ENCODE data around the gene NKPD1. TPM values are rescaled to one million over a fixed set of nuclear protein-coding genes. Genes with fewer than 3 reads are reported as not detected.

NKPD1 gene
- total RNA-seq, 1 experiment from 2014 or later = not detected

DNA sequence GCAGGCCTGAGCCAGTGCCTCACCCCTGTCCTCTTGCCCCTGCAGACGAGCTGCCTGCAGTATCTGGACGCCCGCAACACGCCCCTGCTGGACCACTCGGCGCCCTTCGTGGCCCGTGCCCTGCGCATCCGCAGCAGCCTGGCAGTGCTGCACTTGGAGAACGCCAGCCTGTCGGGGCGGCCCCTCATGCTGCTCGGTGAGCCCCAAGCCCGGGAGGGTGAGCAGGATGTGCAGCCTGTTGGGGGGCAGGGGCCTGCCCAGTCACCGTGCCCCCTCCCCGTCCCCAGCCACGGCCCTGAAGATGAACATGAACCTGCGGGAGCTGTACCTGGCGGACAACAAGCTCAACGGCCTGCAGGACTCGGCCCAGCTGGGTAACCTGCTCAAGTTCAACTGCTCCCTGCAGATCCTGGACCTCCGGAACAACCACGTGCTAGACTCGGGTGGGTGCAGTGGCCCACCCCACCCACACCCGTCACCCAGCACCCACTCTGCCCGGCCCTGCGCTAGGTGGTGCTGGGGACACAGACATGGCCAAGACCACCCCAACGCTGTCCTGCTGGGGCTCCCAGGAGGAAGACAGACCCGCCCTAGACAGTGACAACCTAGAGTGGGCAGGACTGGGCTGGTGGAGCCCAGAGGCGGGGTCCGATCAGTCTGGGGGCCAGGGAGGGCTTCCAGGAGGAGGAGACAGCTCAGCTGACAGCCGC lies 18.6 kb downstream of the NKPD1 start:
- H3K36me3 ChIP-seq = no peaks in the 10 kb centered on the region
- H3K4me3 ChIP-seq = no peak overlapping the region
- DNase-seq = no peak
- H3K27ac ChIP-seq = no peak overlapping the region
- no peaks in the 10 kb centered on the region for H3K27me3 ChIP-seq
- H3K4me1 ChIP-seq = peaks cover 8% of the 10 kb centered on the region
- no peaks in the 10 kb centered on the region for H3K9me3 ChIP-seq (replicated peaks)

DNA sequence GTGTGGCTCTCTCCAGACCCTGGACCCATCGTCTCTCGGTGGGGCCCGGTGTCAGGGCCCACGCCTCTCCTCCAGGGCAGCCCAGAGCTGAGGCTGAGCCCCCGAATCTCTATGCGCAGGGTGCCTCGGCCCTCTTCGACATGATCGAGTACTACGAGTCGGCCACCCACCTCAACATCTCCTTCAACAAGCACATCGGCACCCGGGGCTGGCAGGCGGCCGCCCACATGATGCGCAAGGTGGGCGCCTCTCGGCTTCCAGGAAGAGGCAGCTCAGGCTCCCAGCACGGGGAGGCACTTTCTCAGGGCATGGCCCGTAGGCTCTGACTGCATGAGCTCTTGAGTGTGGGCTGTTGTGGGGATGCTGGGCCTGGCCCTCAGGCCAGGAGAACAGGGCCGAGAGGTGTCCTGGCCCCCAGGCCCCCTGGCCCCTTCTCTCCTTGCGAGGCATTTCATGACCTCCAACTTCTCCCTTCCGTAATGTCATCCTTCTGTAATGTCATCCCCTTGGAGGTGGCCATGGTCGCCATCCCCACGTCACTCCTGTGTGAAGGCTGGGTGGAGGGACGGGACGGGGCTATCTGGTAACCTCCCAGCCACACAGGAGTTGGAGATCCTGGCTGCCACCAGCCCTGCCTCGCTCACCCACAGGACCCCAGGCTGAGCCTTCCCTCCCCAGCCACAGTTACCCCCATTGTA lies 19.4 kb downstream of the NKPD1 start:
- Histone ChIP-seq H3K36me3 (no peaks in the 10 kb centered on the region), H3K27ac (no peak overlapping the region), H3K9me3 (replicated peaks) (no peaks in the 10 kb centered on the region), H3K4me3 (no peak overlapping the region), H3K27me3 (no peaks in the 10 kb centered on the region), H3K4me1 (peaks cover 14% of the 10 kb centered on the region)
- DNase-seq = no peak

DNA sequence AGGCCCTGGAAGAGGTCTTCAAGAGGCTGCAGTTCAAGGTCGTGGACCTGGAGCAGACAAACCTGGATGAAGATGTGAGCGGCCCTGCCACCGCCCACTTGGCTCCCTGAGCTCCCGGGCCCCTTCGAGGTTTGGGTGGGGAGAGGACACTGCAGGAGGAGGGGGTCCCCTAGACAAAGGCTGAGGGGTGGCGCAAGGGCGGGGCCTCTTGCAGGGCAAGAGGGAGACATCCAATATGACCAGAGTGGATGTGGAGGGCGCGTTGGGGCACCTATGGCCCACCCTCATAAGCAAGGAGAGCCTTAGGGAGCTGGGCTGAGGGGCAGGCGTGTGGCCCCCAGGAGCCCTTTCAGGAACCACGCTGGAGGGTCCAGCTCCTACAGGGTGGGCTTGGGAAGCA lies 20.2 kb downstream of the NKPD1 start:
- no peak for DNase-seq
- no peak overlapping the region for H3K4me3 ChIP-seq
- no peaks in the 10 kb centered on the region for H3K27me3 ChIP-seq
- H3K27ac ChIP-seq = no peak overlapping the region
- peaks cover 20% of the 10 kb centered on the region for H3K4me1 ChIP-seq
- H3K9me3 ChIP-seq (replicated peaks) = no peaks in the 10 kb centered on the region
- no peaks in the 10 kb centered on the region for H3K36me3 ChIP-seq

DNA sequence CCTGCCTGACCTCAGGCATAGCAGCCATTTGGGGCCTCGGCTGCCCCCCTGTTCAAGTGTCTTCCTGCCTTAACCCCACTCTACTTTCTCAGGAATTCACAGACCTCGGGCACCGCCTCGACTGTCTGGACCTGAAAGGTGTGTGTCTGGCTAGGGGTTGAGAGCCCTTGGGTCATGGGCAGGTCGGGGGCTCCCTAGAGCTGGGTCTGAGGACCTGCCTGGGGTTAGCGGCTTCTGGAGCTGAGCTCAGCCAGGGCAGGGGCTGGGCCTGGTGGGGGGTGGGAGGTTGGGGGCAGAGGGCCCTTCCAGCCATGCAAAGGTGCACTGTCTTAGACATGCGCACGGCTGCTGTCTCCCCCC lies 20.7 kb downstream of the NKPD1 start:
- Histone ChIP-seq H3K4me3 (no peak overlapping the region), H3K36me3 (no peaks in the 10 kb centered on the region), H3K4me1 (peaks cover 20% of the 10 kb centered on the region), H3K27me3 (no peaks in the 10 kb centered on the region), H3K9me3 (replicated peaks) (no peaks in the 10 kb centered on the region), H3K27ac (no peak overlapping the region)
- DNase-seq = no peak

DNA sequence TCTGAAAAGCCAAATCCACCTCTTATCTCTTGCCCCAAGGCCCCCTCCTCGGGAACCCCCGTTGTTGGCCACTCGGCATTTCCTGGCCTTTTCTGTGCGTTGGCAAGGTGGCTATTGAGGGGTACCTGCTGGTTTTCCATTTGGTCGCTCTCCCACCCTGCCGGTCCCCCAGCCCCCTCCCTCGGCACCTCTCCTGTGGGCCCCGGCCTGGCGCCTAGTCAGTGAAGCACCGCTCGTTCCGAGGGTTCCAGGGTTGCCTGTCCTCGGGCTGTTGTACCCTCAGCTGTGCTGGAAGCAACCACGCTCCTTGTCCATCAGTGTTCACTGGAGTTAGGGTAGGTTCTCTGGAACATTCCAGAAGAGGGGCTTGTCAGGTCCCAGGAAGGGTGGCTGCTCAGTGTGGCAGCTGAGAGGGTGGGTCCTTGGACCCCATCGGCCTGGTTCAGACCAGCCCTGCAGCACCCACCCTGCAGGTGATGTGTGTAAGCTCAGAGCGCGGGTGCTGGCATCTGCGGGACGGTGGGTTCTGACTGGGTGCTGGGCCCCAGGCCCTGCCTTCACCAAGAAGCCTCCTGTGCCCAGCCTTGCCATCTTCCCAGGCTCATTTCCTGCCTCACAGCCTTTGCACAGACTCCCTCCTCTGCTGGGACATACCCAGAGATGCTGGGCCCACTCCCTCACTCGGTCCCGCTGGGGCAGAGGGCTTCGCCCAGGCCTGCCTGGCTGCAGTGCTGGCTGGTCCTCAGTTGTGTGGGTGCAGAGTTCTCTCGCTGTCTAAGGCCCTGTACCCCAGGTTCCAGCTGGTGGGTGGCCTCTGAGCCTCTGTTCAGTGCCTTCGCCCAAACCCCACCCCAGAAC lies 21.3 kb downstream of the NKPD1 start:
- Histone ChIP-seq H3K4me1 (peaks cover 20% of the 10 kb centered on the region), H3K4me3 (no peak overlapping the region), H3K27me3 (no peaks in the 10 kb centered on the region), H3K9me3 (replicated peaks) (no peaks in the 10 kb centered on the region), H3K27ac (no peak overlapping the region), H3K36me3 (no peaks in the 10 kb centered on the region)
- DNase-seq = no peak

DNA sequence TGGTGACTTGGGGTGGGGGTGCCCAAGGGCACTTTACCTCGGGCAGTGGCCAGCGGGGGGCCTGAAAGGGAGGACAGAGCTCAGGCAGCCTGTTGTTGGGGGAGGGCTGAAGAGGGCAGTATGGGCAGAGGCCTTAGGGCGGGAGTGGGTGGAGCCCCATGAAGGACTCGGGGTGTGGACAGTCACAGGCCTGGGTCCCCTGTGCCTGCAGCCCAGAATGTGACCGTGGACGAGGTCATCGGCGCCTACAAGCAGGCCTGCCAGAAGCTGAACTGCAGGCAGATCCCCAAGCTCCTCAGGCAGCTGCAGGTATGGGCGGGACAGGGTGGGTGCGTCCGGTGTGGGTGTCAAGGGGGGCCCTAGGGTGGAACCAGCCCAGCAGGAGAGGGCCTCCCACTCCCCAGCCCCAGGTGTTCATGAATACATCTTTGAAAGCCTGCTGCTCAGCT lies 22.5 kb downstream of the NKPD1 start:
- DNase-seq = no peak
- no peaks in the 10 kb centered on the region for H3K27me3 ChIP-seq
- no peaks in the 10 kb centered on the region for H3K9me3 ChIP-seq (replicated peaks)
- no peak overlapping the region for H3K4me3 ChIP-seq
- H3K36me3 ChIP-seq = no peaks in the 10 kb centered on the region
- peak overlapping the region; percentile 56 for H3K27ac ChIP-seq
- peaks cover 20% of the 10 kb centered on the region for H3K4me1 ChIP-seq

DNA sequence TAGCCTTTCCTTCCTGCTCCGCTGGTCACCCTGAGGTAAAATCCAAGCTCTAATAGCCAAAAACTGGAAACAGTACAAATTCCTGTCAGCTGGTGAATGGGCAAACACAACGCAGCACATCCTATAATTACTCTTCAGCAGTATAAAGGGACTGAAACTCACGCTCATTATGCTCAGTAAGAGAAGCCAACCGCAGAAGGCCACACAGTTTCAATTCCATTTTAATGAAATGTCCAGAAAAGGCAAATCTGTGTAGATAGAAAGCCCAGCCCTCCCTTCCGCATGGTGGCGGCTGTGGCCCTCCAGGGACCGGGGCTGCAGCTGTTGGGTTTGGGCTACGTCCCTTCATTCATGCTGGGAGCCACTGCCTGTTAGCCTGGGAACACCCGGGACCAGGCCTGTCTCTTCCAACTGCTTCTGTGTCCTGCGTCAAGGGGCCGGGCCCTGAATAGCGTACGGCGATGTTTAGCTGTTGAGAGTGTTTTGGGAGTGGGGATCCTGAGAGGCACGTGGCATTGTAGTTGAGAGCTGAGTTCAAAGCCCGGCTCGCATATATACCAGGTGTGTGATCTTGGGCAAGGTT lies 23.5 kb downstream of the NKPD1 start:
- Histone ChIP-seq H3K9me3 (replicated peaks) (no peaks in the 10 kb centered on the region), H3K36me3 (no peaks in the 10 kb centered on the region), H3K27ac (peak overlapping the region; percentile 56), H3K27me3 (no peaks in the 10 kb centered on the region), H3K4me1 (peaks cover 20% of the 10 kb centered on the region), H3K4me3 (peak overlapping the region; percentile 4)
- peak; percentile 91 to 94 for DNase-seq

DNA sequence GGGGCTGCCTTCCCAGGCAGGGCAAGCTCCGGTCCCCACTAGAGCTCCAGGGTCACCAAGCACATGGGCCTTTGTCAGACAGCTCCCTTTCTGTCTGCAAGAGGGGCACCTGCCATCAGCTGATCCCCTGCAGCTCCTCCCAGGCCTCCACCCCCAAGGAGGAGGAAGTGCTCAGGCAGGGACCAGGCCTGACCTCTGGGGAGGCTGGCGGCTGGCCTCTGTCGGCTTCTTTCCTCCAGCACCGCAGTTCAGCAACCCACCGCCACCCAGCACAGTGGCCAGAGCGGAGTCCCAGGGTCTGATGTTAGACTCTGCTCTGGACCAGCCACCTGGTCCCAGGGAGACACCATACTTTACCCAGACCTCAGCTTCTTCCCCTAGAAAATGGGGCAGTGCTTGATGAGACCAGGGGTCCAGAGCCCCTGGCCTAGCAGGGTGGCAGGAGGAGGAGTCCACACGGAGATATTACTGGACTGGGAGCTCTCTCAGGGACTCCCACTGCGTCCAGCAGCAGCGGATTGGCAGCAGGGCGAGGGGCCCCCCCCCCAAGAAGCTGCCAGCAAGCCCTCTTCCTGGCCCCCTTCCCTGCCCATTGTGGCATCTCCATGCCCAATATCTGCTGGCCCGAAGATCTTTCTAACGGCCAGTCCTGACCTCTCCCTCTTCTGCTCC lies 24.1 kb downstream of the NKPD1 start:
- DNase-seq = peak; percentile 45 to 52
- H3K36me3 ChIP-seq = no peaks in the 10 kb centered on the region
- peak overlapping the region; percentile 4 for H3K4me3 ChIP-seq
- no peaks in the 10 kb centered on the region for H3K9me3 ChIP-seq (replicated peaks)
- peak overlapping the region; percentile 56 for H3K27ac ChIP-seq
- peaks cover 20% of the 10 kb centered on the region for H3K4me1 ChIP-seq
- no peaks in the 10 kb centered on the region for H3K27me3 ChIP-seq

DNA sequence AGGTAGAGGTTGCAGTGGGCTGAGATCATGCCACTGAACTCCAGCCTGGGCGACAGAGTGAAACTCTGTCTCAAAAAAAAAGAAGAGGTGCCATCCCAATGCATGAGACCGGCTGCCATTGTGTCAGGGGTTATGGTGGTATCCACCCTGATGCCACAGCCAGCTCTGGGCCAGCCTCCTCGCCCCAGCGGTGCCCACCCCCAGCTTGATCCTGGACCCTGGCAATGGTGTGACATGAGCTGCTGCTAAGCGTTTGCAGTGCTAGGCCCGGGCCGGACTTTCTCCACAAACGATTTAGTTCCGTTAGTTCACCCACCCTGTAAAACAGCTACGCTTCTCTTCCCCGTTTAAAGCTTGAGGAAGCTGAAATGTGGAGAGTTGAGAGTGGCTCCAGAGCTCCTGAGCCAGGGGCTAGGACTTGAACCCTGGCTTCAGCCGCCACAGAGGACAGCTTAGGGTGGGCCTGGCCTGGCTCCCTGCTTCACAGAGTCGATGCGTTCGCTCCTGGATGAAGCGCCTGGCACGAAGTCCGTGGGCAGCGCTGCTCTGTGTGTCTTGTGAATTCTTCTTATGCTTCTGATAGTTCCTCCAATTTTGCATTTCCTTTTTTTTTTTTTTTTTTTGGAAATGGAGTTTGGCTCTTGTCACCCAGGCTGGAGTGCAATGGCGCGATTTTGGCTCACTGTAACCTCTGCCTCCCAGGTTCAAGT lies 25.5 kb downstream of the NKPD1 start:
- Histone ChIP-seq H3K4me3 (no peak overlapping the region), H3K4me1 (peaks cover 20% of the 10 kb centered on the region), H3K36me3 (no peaks in the 10 kb centered on the region), H3K27ac (no peak overlapping the region), H3K27me3 (no peaks in the 10 kb centered on the region), H3K9me3 (replicated peaks) (no peaks in the 10 kb centered on the region)
- DNase-seq = no peak

DNA sequence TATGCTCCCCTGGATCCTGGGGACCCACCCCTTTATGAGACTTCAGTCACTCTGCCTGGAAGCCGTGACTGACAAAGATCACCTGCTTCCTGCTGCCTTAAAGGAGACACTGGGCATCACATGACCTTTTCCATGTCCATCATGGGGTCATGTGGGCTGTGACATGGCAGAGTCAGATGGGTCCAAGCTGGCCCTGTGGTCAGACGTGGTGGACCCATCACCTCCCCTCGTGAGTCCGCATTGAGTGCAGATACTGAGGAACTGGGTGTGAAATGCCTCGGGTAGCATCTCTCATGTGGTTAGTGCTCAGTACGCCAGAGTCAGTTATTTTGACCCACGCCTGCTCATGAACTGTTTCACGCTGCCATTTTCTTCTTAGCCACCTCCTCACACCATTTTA lies 27.1 kb downstream of the NKPD1 start:
- Histone ChIP-seq H3K27me3 (no peaks in the 10 kb centered on the region), H3K4me1 (peaks cover 20% of the 10 kb centered on the region), H3K27ac (no peak overlapping the region), H3K36me3 (no peaks in the 10 kb centered on the region), H3K9me3 (replicated peaks) (no peaks in the 10 kb centered on the region), H3K4me3 (no peak overlapping the region)
- no peak for DNase-seq

DNA sequence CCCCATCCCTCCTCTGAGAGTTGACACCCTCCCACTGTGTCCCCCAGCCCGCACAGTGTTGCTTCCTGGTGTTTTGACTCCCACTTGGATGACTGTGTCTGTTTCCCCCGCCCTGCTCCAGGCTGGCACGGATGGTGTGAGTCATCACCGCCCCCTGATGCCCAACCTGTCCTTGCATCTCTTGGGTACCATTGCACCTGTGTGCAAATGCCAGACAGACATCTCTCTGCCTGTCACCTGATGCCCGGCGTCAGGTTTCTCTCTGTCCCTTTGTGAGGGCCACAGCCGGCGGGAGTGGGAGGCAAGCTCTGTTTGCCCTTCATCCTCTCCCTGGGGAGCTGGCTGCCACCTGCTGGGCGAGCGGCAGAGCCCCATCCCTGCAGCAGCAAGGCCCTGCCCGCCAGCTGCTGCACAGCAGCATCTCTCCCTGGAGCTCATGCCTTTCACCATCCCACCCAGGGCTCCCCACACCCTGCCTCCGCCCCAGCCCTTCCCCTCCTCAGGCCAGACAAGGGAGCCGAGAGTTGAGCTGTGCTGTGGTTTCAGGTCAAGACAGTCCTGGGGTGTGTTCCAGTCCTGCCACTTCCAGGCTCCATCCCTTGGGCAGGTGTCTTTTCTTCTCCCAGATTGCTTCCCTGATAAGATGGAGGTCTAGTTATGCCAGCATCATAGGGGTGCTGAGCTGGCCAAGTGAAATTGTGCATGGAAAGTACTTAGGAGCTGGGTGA lies 29.7 kb downstream of the NKPD1 start:
- Histone ChIP-seq H3K27ac (no peak overlapping the region), H3K36me3 (no peaks in the 10 kb centered on the region), H3K4me1 (peaks cover 3% of the 10 kb centered on the region), H3K9me3 (replicated peaks) (no peaks in the 10 kb centered on the region), H3K27me3 (no peaks in the 10 kb centered on the region), H3K4me3 (no peak overlapping the region)
- peak; percentile 56 for DNase-seq

DNA sequence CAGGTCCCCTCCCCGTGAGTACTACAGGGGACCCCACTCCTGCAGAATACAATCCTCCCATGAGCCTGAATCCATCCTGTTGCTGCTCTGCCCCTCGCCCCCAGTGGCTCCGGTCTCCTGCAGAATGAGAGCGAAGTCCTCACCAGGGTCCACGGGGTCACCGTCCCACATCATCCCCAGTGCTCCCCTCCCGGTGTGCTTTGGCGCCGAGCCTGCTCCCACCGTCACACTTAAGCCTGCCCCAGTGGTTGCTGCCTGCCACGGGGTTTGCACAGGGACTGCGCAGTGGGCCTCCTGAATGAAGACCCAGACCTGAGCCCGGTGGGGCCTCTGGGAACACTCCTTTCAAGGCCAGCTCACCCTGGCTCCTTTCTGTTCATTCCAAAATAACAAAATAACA lies 30.5 kb downstream of the NKPD1 start:
- no peak overlapping the region for H3K27ac ChIP-seq
- DNase-seq = no peak
- H3K4me1 ChIP-seq = no peaks in the 10 kb centered on the region
- no peaks in the 10 kb centered on the region for H3K36me3 ChIP-seq
- H3K4me3 ChIP-seq = no peak overlapping the region
- H3K9me3 ChIP-seq (replicated peaks) = no peaks in the 10 kb centered on the region
- H3K27me3 ChIP-seq = no peaks in the 10 kb centered on the region

DNA sequence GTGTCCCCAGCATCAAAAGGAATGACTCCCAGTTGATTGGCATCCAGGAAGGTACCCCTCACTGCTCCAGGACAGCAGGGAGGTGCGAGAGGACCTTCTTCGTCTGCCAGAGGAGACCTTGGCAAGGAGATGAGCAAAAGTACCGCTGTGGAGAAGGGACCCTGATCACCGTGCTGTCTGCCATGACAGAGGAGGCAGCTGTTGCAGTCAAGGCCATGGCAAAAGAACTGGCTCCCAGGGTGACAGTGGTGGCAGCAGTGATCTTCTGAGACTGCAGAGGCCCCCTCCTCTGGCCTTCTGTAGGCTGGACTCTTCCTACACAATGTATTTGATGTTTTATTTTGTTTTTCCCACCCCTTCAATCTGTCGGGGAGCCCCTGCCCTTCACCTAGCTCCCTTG lies 32.0 kb downstream of the NKPD1 start:
- Histone ChIP-seq H3K4me1 (peaks cover 2% of the 10 kb centered on the region), H3K27ac (no peak overlapping the region), H3K4me3 (no peak overlapping the region), H3K27me3 (no peaks in the 10 kb centered on the region), H3K9me3 (replicated peaks) (no peaks in the 10 kb centered on the region), H3K36me3 (no peaks in the 10 kb centered on the region)
- no peak for DNase-seq

Data from SJCRH30 (cell line).